Cardiac muscle cell (in vitro differentiated cells and primary cell): ENCODE data around the gene IMMP1L. TPM values are rescaled to one million over a fixed set of nuclear protein-coding genes. Genes with fewer than 3 reads are reported as not detected.
"Not testable (repeated sequence)": the region's sequence is repeated elsewhere in the genome, so short reads cannot be mapped to it uniquely, and the experiment has no call there.

Experiments
- DNase-seq, 2 donors: peaks; one replicate each; pipeline versions ENCODE4 v3.0.0 to v3.0.0-alpha.2; 2010 to 2017; ENCODE audit warnings: low read depth in 1 of 2, low spot score in 1 of 2
- H3K27ac ChIP-seq: fragments of 200-600 bp; sonication (generic); 2 replicates; pipeline ENCODE4 v1.5.1; 2016
- H3K27me3 ChIP-seq: fragments of 200-600 bp; sonication (generic); 2 replicates; pipeline ENCODE4 v1.6.0; 2016; ENCODE audit warnings: control low read depth
- H3K36me3 ChIP-seq: fragments of 200-600 bp; sonication (generic); 2 replicates; pipeline ENCODE4 v1.5.1; 2016; ENCODE audit warnings: control low read depth
- H3K4me1 ChIP-seq: fragments of 200-600 bp; sonication (generic); 2 replicates; pipeline ENCODE4 v1.8.1; 2017; ENCODE audit warnings: low read depth, mild to moderate bottlenecking, mixed run types
- H3K4me3 ChIP-seq: fragments of 200-600 bp; sonication (generic); 2 replicates; pipeline ENCODE4 v1.5.1; 2016; ENCODE audit warnings: mild to moderate bottlenecking
- H3K9me3 ChIP-seq: fragments of 200-600 bp; sonication (generic); 2 replicates; pipeline ENCODE4 v1.5.1; 2017; ENCODE audit warnings: low read depth, mild to moderate bottlenecking, control low read depth
- polyA plus RNA-seq: library from polyadenylated mRNA; unstranded; fragments of >200 nt; fragmentation: Nextera tagmentation; extraction: Ambion mirVana; gene quantifications from 2 replicates; pipeline ENCODE4 v1.2.1, GENCODE V29; 2016
- total RNA-seq: library from RNA; depleted of rRNA; stranded (reverse); fragments of >200 nt; gene quantifications from 2 replicates; pipeline ENCODE4 v1.2.3, GENCODE V29; 2016
- TF ChIP-seq, protein P1 (sequence below): IDR thresholded peaks from 2 replicates; pipeline ENCODE4 v1.5.1; 2012; ENCODE audit warnings: low read depth, mild to moderate bottlenecking, low read length

IMMP1L gene
- total and polyA plus RNA-seq, 2 experiments from 2014 or later, result 35.5 to 140 TPM

DNA sequence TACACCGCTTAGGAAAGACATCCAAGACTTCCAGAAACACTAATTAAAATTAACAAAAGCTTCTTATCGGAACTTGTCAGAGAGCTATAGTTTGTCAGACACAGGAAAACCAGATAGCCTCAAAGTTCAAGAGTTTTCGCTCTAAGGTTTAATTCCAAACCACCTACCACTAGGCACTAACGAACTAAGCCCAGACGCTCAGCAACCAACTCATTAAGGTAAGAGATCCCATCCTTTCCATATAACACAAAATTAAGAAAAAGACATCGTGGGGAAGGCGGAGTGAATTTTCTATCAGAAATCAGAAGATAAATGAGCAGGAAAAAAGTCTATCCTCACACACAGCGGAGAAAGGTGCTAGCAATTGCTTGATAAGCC lies 382 bp downstream of the IMMP1L start:
- no peaks in the 10 kb centered on the region for H3K27me3 ChIP-seq
- H3K4me3 ChIP-seq, result peak overlapping the region; percentile 86
- H3K36me3 ChIP-seq, result no peaks in the 10 kb centered on the region
- H3K27ac ChIP-seq, result peak overlapping the region; percentile 63
- DNase-seq, result no peak
- TF ChIP-seq, protein P1, sequence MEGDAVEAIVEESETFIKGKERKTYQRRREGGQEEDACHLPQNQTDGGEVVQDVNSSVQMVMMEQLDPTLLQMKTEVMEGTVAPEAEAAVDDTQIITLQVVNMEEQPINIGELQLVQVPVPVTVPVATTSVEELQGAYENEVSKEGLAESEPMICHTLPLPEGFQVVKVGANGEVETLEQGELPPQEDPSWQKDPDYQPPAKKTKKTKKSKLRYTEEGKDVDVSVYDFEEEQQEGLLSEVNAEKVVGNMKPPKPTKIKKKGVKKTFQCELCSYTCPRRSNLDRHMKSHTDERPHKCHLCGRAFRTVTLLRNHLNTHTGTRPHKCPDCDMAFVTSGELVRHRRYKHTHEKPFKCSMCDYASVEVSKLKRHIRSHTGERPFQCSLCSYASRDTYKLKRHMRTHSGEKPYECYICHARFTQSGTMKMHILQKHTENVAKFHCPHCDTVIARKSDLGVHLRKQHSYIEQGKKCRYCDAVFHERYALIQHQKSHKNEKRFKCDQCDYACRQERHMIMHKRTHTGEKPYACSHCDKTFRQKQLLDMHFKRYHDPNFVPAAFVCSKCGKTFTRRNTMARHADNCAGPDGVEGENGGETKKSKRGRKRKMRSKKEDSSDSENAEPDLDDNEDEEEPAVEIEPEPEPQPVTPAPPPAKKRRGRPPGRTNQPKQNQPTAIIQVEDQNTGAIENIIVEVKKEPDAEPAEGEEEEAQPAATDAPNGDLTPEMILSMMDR, result no peak
- H3K9me3 ChIP-seq, result no peaks in the 10 kb centered on the region
- H3K4me1 ChIP-seq, result peaks cover 10% of the 10 kb centered on the region

DNA sequence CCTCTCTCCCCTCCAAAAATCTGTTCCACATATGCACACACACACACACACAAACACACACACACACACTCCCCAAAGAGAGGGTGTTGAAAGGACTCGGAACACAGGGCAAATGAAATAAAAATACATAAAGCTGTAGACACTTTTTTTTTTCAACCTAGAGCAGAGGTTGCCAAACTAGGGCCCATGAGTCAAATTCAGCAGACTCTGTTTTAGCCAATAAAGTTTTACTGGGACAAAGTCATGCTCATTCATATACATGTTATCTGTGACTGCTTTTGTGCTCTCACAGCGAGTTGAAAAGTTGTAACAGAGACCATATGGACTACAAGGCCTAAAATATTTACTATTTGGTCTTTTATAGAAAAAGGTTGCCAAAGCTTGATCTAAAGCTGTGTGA lies 8.9 kb downstream of the IMMP1L start:
- H3K9me3 ChIP-seq, result no peaks in the 10 kb centered on the region
- H3K4me1 ChIP-seq, result no peaks in the 10 kb centered on the region
- no peak overlapping the region for H3K4me3 ChIP-seq
- no peak overlapping the region for H3K27ac ChIP-seq
- DNase-seq, result peak in 1 of 2 donors; percentile 60
- TF ChIP-seq, protein P1, result no peak
- H3K27me3 ChIP-seq, result no peaks in the 10 kb centered on the region
- no peaks in the 10 kb centered on the region for H3K36me3 ChIP-seq

DNA sequence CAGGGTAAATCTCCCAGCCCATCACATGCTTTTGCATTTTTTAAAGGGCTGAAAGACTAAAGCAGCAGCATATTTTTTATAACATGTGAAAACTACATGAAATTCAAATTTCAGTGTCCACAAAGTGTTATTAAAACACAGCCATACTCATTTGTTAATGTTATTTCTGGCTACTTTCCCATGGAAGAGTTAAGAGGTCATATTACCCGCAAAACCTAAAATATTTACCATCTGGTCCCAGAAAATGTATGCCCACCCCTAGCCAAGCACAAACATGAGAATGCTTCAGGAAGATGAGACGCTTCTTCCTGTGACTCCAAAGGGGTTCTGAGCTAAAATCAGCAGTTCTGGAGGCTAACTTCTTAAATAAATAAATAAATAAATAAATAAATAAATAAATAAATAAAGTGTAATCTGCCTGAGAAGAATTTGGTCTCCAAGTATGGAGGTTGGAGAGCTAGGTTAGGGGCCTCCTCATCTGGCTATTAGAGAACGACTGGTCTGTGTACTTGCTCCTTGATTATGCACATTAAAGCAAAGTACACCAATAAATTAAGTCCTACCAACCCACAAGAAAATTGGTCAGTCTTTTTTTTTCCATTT lies 9.7 kb downstream of the IMMP1L start:
- Histone ChIP-seq H3K27me3 (no peaks in the 10 kb centered on the region), H3K4me3 (no peak overlapping the region), H3K4me1 (no peaks in the 10 kb centered on the region), H3K36me3 (no peaks in the 10 kb centered on the region), H3K9me3 (no peaks in the 10 kb centered on the region), H3K27ac (no peak overlapping the region)
- TF ChIP-seq, protein P1, result no peak
- DNase-seq, result peak in 1 of 2 donors; percentile 26

DNA sequence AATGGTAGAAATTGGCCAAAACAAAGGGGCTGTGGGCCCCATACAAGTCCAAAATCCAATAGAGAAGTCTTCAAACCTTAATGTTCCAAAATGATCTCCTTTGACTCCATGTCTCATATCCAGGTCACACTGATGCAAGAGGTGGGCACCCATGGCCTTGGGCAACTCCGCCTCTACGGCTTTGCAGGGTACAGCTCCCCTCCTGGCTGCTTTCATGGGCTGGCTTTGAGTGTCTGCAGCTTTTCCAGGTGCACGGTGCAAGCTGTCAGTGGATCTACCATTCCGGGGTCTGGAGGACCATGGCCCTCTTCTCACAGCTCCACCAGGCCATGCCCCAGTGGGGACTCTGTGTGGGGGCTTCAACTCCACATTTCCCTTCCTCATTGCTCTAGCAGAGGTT lies 15.7 kb downstream of the IMMP1L start:
- H3K36me3 ChIP-seq, H3K27ac ChIP-seq, H3K4me1 ChIP-seq, H3K9me3 ChIP-seq, DNase-seq, H3K4me3 ChIP-seq, H3K27me3 ChIP-seq: not testable (repeated sequence)

DNA sequence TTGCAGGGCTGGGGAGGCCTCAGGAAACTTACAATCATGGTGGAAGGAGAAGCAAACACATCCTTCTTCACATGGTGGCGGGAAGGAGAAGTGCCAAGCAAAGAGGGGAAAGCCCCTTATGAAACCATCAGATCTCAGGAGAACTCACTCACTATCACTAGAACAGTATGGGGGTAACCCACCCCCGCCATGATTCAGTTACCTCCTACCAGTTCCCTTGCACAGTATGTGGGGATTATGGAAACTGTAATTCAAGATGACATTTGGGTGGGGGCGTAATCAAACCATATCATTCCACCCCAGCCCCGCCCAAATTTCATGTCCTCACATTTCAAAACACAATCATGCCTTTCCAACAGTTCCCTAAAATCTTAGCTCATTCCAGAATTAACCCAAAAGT lies 16.2 kb downstream of the IMMP1L start:
- no peak overlapping the region for H3K27ac ChIP-seq
- H3K36me3 ChIP-seq, result peaks cover 3% of the 10 kb centered on the region
- H3K4me3 ChIP-seq, result no peak overlapping the region
- H3K9me3 ChIP-seq, result no peaks in the 10 kb centered on the region
- no peaks in the 10 kb centered on the region for H3K27me3 ChIP-seq
- DNase-seq, result no peak
- no peaks in the 10 kb centered on the region for H3K4me1 ChIP-seq
- TF ChIP-seq, protein P1, result no peak

DNA sequence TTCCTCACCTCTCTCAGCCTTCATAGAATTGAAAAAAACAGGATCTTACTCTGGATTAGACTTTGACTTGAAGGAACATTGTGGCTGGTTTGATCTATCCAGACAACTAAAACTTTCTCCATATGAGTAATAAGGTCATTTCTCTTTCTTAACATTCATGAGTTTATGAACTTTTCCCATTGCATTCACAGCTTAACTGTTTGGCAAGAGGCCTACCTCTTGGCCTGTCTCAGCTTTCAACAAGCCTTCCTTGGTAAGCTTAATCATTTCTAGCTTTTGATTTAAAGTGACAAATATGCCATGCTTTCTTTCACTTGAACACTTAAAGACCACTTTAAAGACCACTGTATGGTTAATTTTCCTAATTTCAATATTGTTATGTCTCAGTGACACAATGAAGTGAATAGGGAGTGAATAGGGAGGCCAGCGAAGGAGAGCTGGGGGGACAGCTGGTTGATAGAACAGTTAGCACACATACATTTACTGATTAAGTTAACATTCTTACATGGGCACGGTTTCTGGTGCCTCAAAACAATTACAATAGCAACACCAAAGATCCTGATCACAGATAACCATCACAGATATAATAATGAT lies 17.0 kb downstream of the IMMP1L start:
- no peaks in the 10 kb centered on the region for H3K4me1 ChIP-seq
- H3K4me3 ChIP-seq, result no peak overlapping the region
- H3K36me3 ChIP-seq, result peaks cover 3% of the 10 kb centered on the region
- no peak overlapping the region for H3K27ac ChIP-seq
- no peaks in the 10 kb centered on the region for H3K27me3 ChIP-seq
- no peaks in the 10 kb centered on the region for H3K9me3 ChIP-seq
- TF ChIP-seq, protein P1, result no peak
- DNase-seq, result peak in 1 of 2 donors; percentile 74
